IMR-90 (cell line): Measurements from ENCODE around the gene CREG1. TPM values are rescaled to one million over a fixed set of nuclear protein-coding genes. Genes with fewer than 3 reads are reported as not detected.

Source experiments
- ATAC-seq: fragments of 200-7000 bp; cut with Tn5 transposase; 2 replicates; pipeline ENCODE4 v1.9.1; 2020; ENCODE audit warnings: low read depth, mild to moderate bottlenecking, moderate library complexity
- BruUV-seq: library from RNA; stranded (reverse); fragments of 400-500 nt; replicated peaks from 2 replicates; lab custom pipeline; 2021; lab: Mats Ljungman, UMichigan
- CTCF ChIA-PET: fragments of 300-600 bp; formaldehyde crosslinking; extraction: SDS; loops from one replicate; lab custom pipeline; 2021; ENCODE audit warnings: antibody characterized with exemption; lab: Yijun Ruan, JAX
- POLR2A ChIA-PET: fragments of 300-600 bp; sonication (Branson Sonifier 250); formaldehyde crosslinking; loops from one replicate; lab custom pipeline; 2022; ENCODE audit warnings: antibody characterized with exemption; ENCODE audit not compliant: unreplicated experiment; lab: Charles Lee
- DNase-seq: peaks from one replicate; pipeline ENCODE4 v3.0.0; 2013
- H2AFZ ChIP-seq: replicated peaks from 2 replicates; pipeline ENCODE3; 2013; ENCODE audit warnings: low read length, mild to moderate bottlenecking; ENCODE audit not compliant: poor library complexity
- H2AK5ac ChIP-seq: 2 replicates; pipeline ENCODE4 v1.6.1; 2013; ENCODE audit warnings: low read depth, low read length, inconsistent platforms
- H2AK9ac ChIP-seq: replicated peaks from 2 replicates; pipeline ENCODE3; 2013; ENCODE audit warnings: mild to moderate bottlenecking, low read depth, low read length, moderate library complexity; ENCODE audit not compliant: poor library complexity
- H2BK120ac ChIP-seq: 2 replicates; pipeline ENCODE4 v1.6.1; 2013; ENCODE audit warnings: low read depth, low read length, inconsistent platforms
- H2BK15ac ChIP-seq: 3 replicates; pipeline ENCODE4 v1.6.1; 2013; ENCODE audit warnings: low read depth, low read length, inconsistent platforms
- H2BK20ac ChIP-seq: 2 replicates; pipeline ENCODE4 v1.6.1; 2013; ENCODE audit warnings: low read depth, mild to moderate bottlenecking, inconsistent platforms, low read length, moderate library complexity
- H2BK5ac ChIP-seq: 2 replicates; pipeline ENCODE4 v1.6.1; 2013; ENCODE audit warnings: mild to moderate bottlenecking, low read depth, low read length, inconsistent platforms; ENCODE audit not compliant: poor library complexity, severe bottlenecking
- H3K14ac ChIP-seq: replicated peaks from 2 replicates; pipeline ENCODE4 v1.6.1; 2013; ENCODE audit warnings: low read depth, low read length, inconsistent platforms
- H3K18ac ChIP-seq: 2 replicates; pipeline ENCODE4 v1.6.1; 2013; ENCODE audit warnings: low read depth, low read length, control low read depth
- H3K23ac ChIP-seq: 2 replicates; pipeline ENCODE4 v1.6.1; 2013; ENCODE audit warnings: low read depth, low read length, inconsistent platforms
- H3K27ac ChIP-seq: 2 replicates; pipeline ENCODE4 v1.5.1; 2013; ENCODE audit warnings: mild to moderate bottlenecking, control low read depth, low read length; ENCODE audit not compliant: insufficient read depth
- H3K27me3 ChIP-seq: 2 replicates; pipeline ENCODE4 v1.6.1; 2013; ENCODE audit warnings: low read length; ENCODE audit not compliant: control insufficient read depth, insufficient read depth
- H3K36me3 ChIP-seq: 2 replicates; pipeline ENCODE4 v1.6.1; 2013; ENCODE audit warnings: low read length, mixed read lengths; ENCODE audit not compliant: control insufficient read depth, insufficient read depth
- H3K4ac ChIP-seq: 2 replicates; pipeline ENCODE4 v1.6.1; 2013; ENCODE audit warnings: low read depth, low read length, inconsistent platforms
- H3K4me1 ChIP-seq: 2 replicates; pipeline ENCODE4 v1.6.1; 2013; ENCODE audit warnings: low read length, mixed read lengths; ENCODE audit not compliant: control insufficient read depth, insufficient read depth
- H3K4me2 ChIP-seq: 2 replicates; pipeline ENCODE4 v1.6.1; 2013; ENCODE audit warnings: low read depth, mild to moderate bottlenecking, control low read depth, low read length, moderate library complexity
- H3K4me3 ChIP-seq: 2 replicates; pipeline ENCODE4 v1.5.1; 2013; ENCODE audit warnings: low read depth, mild to moderate bottlenecking, control low read depth, low read length, moderate library complexity; ENCODE audit not compliant: insufficient read depth
- H3K56ac ChIP-seq: 2 replicates; pipeline ENCODE4 v1.6.1; 2013; ENCODE audit warnings: low read length, inconsistent platforms; ENCODE audit not compliant: insufficient read depth; ENCODE audit errors: extremely low read depth
- H3K79me1 ChIP-seq, 2 experiments: 2 replicates each; pipeline ENCODE4 v1.6.1; 2013; ENCODE audit warnings: low read length in 2 of 2, inconsistent platforms in 1 of 2, low read depth in 1 of 2
- H3K9ac ChIP-seq: 2 replicates; pipeline ENCODE4 v1.6.1; 2013; ENCODE audit warnings: low read depth, low read length, control low read depth
- H3K9me1 ChIP-seq: 2 replicates; pipeline ENCODE4 v1.6.1; 2013; ENCODE audit warnings: low read length, inconsistent platforms; ENCODE audit not compliant: insufficient read depth
- H3K9me3 ChIP-seq: 2 replicates; pipeline ENCODE4 v1.6.1; 2013; ENCODE audit warnings: low read length; ENCODE audit not compliant: control insufficient read depth, insufficient read depth
- H4K20me1 ChIP-seq: 2 replicates; pipeline ENCODE4 v1.6.1; 2013; ENCODE audit warnings: low read length, inconsistent platforms; ENCODE audit not compliant: insufficient read depth
- H4K5ac ChIP-seq: 2 replicates; pipeline ENCODE4 v1.6.1; 2013; ENCODE audit warnings: mild to moderate bottlenecking, low read depth, low read length, control low read depth
- H4K8ac ChIP-seq, 2 experiments: 2 replicates each; pipeline ENCODE4 v1.6.1; 2013; ENCODE audit warnings: low read depth in 2 of 2, low read length in 2 of 2, control low read depth in 1 of 2, inconsistent platforms in 1 of 2
- H4K91ac ChIP-seq: 2 replicates; pipeline ENCODE4 v1.6.1; 2013; ENCODE audit warnings: low read depth, low read length, inconsistent platforms; ENCODE audit not compliant: insufficient read depth
- CTCF ChIP-seq: conservative IDR thresholded peaks from 2 replicates; pipeline ENCODE4 v1.5.1; 2012; ENCODE audit warnings: mild to moderate bottlenecking, low read depth, low read length, improper control_type of control experiment
- MAFK ChIP-seq: IDR thresholded peaks from 2 replicates; pipeline ENCODE4 v1.6.1; 2012; ENCODE audit warnings: low read depth, low read length, improper control_type of control experiment
- POLR2A ChIP-seq: IDR thresholded peaks from 2 replicates; pipeline ENCODE4 v1.6.1; 2012; ENCODE audit warnings: mild to moderate bottlenecking, low read depth, low read length
- RAD21 ChIP-seq: IDR thresholded peaks from 2 replicates; pipeline ENCODE4 v1.6.1; 2012; ENCODE audit warnings: low read length, improper control_type of control experiment
- RCOR1 ChIP-seq: IDR thresholded peaks from 2 replicates; pipeline ENCODE4 v1.6.1; 2012; ENCODE audit warnings: mild to moderate bottlenecking, low read length, improper control_type of control experiment; ENCODE audit not compliant: insufficient replicate concordance
- WGBS, 2 experiments: methylation state at CpG; one replicate each; pipeline versions ENCODE4 v1.1.5 to v1.1.7; 2013; ENCODE audit warnings: missing lambda C conversion rate in 2 of 2; ENCODE audit not compliant: insufficient read length in 1 of 2; ENCODE audit errors: extremely low coverage in 2 of 2; 5-methylcytosine and 5-hydroxymethylcytosine counted together
- dilution Hi-C: fragments of 300-500 bp; cut with HindIII; formaldehyde crosslinking; loops from one replicate; pipeline ENCODE4 v1.14.3; 2018; ENCODE audit warnings: low sequenced_read_pairs; ENCODE audit not compliant: unreplicated experiment
- in situ Hi-C: fragments of 300-500 bp; cut with MboI; formaldehyde crosslinking; loops from 3 replicates; pipeline ENCODE4 v1.14.3; 2019; ENCODE audit warnings: low sequenced_read_pairs, inconsistent platforms, mixed read lengths
- intact Hi-C: fragments of 100-400 bp; cut with micrococcal nuclease; formaldehyde crosslinking; loops from 2 replicates; pipeline ENCODE4 v1.10.0; 2022
- polyA plus RNA-seq, 3 experiments: library from polyadenylated mRNA; depleted of rRNA; stranded (reverse); fragments of >200 nt; gene quantifications; 2 replicates each; pipeline ENCODE4 v1.2.3, GENCODE V29; 2012; ENCODE audit warnings: low replicate concordance in 1 of 3
- total RNA-seq: library from RNA; depleted of rRNA; stranded (reverse); fragments of >200 nt; gene quantifications from 2 replicates; pipeline ENCODE4 v1.2.3, GENCODE V29; 2012

The CREG1 gene
- total and polyA plus RNA-seq, 2 of the 4 experiments (the other 2 are of a cell fraction), result 2.9 to 6.4 TPM

GRCh38 chr1:167518331-167518700, 35.2 kb downstream of the CREG1 start, which contains the start of gene CD247:
Gene CD247 (minus strand): TSS chr1:167518529. CDS start chr1:167518465, 64 bp downstream.
- no peaks in the 10 kb centered on the region for H3K4me1 ChIP-seq
- no peak for DNase-seq
- H3K4me3 ChIP-seq, result no peak within 1 kb of the TSS
- H2AK5ac ChIP-seq, result no peak within 1 kb of the TSS
- no peak within 1 kb of the TSS for H3K4me2 ChIP-seq
- H3K18ac ChIP-seq, result no peak within 1 kb of the TSS
- H3K4ac ChIP-seq, result no peak within 1 kb of the TSS
- in situ Hi-C loops, result no loop called here
- H3K56ac ChIP-seq, result no peak within 1 kb of the TSS
- no peak within 1 kb of the TSS for H2BK20ac ChIP-seq
- H3K79me1 ChIP-seq, result no peaks in the 10 kb centered on the region
- CTCF ChIA-PET, result no interaction called here
- no peak within 1 kb of the TSS for H4K91ac ChIP-seq
- no peak for ATAC-seq
- H4K20me1 ChIP-seq, result no peaks in the 10 kb centered on the region
- no peaks in the 10 kb centered on the region for H3K9me3 ChIP-seq
- H3K14ac ChIP-seq, result no peak within 1 kb of the TSS
- TF ChIP-seq POLR2A, result no peak
- no peak for TF ChIP-seq MAFK
- no peak for TF ChIP-seq RCOR1
- no peak for TF ChIP-seq CTCF
- TF ChIP-seq RAD21, result no peak
- H3K27me3 ChIP-seq, result peaks cover 5% of the 10 kb centered on the region; the same call in 1 of the 2 replicates
- H3K9me1 ChIP-seq, result no peaks in the 10 kb centered on the region
- BruUV-seq, result no TSS peak
- no peak within 1 kb of the TSS for H2AK9ac ChIP-seq
- no peak within 1 kb of the TSS for H4K5ac ChIP-seq
- POLR2A ChIA-PET, result no interaction called here
- no peak within 1 kb of the TSS for H4K8ac ChIP-seq
- H3K36me3 ChIP-seq, result no peaks in the 10 kb centered on the region
- no peak within 1 kb of the TSS for H3K23ac ChIP-seq
- H3K27ac ChIP-seq, result no peak within 1 kb of the TSS
- intact Hi-C loops, result no loop called here
- no peak within 1 kb of the TSS for H2BK15ac ChIP-seq
- H2BK5ac ChIP-seq, result no peak within 1 kb of the TSS
- H2BK120ac ChIP-seq, result no peak within 1 kb of the TSS
- no CpG with 5 or more reads among the region's 14 CpGs for WGBS, 2 experiments
- dilution Hi-C loops, result no loop called here
- H3K9ac ChIP-seq, result no peak within 1 kb of the TSS
- H2AFZ ChIP-seq, result no peak within 1 kb of the TSS
